Adipose tissue (tissue), 3 donors: ENCODE results near the gene AFG3L2. TPM values are rescaled to one million over a fixed set of nuclear protein-coding genes. Genes with fewer than 3 reads are reported as not detected.
"Not testable (repeated sequence)": the region's sequence is repeated elsewhere in the genome, so short reads cannot be mapped to it uniquely, and the experiment has no call there.

ENCODE experiments used
- H3K27ac ChIP-seq: one replicate; pipeline ENCODE4 v1.5.1; 2013; ENCODE audit warnings: low read depth, low read length
- WGBS, 3 donors: extraction: QIAGEN DNeasy Blood & Tissue Kit; methylation state at CpG; one replicate each; pipeline ENCODE4 v1.1.7; 2013; 5-methylcytosine and 5-hydroxymethylcytosine counted together
- polyA plus RNA-seq, 3 donors: library from polyadenylated mRNA; stranded (reverse); fragments of 200-250 nt; gene quantifications; one replicate each; pipeline ENCODE4 v1.2.3, GENCODE V29; 2013
- donor health status: healthy with polysubstance abuse.
- donor health status: Bipolar disorder and iron deficiency.
- donor health status: healthy.

AFG3L2 gene
- polyA plus RNA-seq, 3 donors: 16.9 to 36.5 (median 28.2) TPM

DNA sequence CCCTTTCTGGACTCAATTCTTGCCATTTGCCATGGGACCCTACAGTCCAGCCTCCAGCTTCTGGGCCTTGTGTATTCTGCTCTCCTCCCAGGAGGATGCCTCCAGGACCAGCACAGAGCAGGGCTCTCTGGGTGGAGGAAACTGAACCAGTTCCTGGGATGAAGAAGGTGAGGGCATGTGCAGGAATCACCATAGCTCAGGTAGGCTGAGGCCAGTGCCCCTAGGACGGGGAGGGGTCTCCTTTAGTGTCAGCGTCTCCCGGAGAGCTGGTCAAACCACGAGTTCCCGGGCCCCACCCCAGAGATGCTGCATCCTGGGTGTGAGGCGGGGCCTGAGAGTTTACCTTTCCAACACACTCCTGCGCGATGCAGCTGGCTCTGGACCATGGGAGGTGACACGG is 24.9 kb upstream of the AFG3L2 start:
- H3K27ac ChIP-seq: no peak overlapping the region
- 66 to 85% (median 76%) methylated on average over 9 of the region's 9 CpGs for WGBS, 3 donors

DNA sequence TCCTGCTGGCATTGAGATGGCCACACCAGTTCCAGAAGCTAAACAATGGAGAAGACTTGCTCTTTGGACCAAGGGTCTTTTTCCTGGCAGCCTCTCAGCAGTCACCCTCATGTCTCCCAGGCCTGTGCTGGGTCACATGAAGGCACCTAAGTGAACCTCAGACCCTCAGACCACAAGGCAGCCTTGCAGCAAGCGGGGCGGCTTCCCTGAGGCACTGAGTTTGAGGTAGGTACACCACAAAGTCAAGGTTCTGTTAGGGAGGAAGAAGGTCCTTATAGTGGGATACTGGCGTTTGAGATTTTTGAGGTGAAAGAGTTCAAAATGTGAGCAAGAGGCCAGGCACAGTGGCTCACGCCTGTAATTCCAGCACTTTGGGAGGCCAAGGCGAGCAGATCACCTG is 22.2 kb upstream of the AFG3L2 start:
- no peak overlapping the region for H3K27ac ChIP-seq
- 94 to 97% (median 94%) methylated on average over 5 of the region's 5 CpGs for WGBS, 3 donors

DNA sequence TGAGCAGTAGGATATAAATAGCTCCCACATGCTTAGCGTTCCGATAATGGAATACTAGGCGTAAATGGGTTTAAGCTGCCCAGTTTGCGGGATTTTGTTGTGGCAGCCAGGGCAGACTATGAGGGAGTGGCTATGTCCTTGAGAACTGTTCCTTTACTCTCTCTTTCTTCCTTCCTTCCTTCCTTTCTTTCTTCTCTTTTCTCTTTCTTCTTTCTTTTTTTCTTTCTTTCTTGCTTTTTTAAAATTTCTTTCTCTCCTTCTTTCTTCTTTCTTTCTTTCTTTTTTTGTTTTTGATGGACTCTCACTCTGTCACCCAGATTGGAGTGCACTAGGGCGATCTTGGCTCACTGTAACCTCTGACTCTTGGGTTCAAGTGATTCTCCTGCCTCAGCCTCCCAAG is 21.6 kb upstream of the AFG3L2 start:
- 67 to 80% (median 68%) methylated on average over 5 of the region's 5 CpGs for WGBS, 3 donors
- no peak overlapping the region for H3K27ac ChIP-seq

DNA sequence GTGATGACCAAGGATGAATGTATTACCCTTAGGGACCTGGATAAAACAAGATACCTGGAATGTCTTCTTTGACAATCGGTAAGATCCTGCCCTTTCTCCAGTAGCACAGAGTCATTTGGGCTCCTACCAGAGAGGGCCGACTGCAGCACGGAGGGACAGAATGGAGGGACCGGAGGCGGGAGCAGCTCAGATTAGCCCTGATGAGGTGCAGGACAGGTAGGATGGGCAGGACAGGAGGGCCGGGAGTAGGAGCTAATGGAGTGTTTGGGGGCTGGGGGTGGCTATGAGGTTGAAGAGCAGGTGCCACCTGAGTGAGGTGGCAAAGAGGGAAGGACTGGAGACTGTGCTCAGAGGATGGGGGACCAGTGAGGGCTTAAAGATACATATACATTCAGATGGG is 20.8 kb upstream of the AFG3L2 start:
- H3K27ac ChIP-seq: no peak overlapping the region
- WGBS, 3 donors: 76 to 97% (median 92%) methylated on average over 6 of the region's 6 CpGs

DNA sequence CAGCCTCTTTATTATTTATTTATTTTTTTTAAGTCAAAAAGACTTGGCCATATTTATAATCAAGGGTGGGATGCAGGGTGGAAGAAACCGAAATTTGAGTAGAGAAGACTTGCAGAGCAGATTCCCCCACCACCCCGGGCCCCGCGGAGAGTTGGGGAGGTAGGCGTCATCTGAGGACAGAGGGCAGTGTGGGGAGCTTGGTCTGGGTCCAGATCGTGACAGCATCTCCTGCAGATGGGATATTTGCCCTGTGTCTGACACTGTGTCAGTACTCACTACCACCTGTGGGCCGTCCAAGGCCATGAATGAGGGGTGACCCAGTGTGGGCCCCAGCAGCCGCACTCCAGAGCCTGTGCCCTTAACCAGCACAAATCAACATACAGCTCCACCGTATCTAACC is 20.2 kb upstream of the AFG3L2 start:
- no peak overlapping the region for H3K27ac ChIP-seq
- WGBS, 3 donors: 81 to 92% (median 90%) methylated on average over 9 of the region's 9 CpGs

DNA sequence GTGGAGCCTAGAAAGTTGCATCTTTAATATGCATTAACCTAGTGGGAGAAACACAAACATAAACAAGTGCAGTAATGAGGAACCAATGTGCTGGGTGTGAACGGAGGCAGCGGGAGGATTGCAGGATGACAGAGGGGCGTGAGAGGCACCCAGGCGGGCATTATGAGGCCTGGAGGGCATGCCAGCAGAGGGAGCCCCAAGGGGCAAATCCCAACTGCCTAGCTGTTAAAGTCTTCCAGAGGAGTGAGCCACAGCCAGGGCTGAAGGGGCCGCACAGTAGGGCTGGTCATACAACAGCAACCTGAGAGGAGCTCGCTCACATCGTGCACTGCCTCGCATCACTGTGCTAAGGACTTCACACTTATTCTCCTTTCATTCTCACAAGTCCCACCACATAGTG is 17.4 kb upstream of the AFG3L2 start:
- WGBS, 3 donors: 55 to 63% (median 60%) methylated on average over 8 of the region's 8 CpGs
- no peak overlapping the region for H3K27ac ChIP-seq

DNA sequence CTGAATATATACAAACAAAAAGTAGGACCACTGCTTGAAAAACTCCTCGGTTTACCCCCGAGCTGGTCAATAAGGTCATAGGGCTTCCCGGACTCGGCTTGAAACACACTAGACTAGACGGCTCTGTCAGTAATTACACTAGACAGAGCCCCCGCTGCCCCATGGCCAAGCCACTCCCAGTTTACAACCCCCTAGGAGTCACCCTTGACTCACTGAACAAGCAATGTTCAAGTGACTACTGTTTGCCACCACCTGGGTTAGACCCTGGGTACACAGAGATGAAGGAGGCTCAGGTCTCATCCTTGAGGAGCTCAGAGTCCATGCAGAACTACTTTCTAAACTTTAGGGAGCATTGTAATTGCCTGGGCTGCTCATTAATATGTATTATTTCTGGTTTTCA is 17.0 kb upstream of the AFG3L2 start:
- H3K27ac ChIP-seq: no peak overlapping the region
- 63 to 84% (median 76%) methylated on average over 6 of the region's 6 CpGs for WGBS, 3 donors

DNA sequence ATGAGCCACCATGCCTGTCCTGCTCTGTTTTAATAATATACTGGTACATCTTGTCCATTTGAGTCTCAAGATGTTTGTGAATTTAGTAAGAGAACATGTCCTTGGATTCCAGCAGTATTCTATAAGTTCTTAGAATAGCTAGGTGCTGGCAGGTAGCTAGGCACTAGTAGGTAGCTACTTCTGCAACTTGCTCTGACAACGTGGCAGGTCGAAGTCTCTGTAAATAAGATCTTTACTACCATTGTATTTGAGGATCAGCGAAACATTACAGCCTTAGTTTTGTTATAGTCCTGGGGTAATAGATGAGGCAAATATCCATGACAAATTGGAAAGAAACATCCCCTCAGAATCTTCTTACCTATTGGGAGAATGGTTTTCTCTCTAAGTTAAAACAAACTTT is 16.5 kb upstream of the AFG3L2 start:
- 62 to 93% (median 89%) methylated on average over 3 of the region's 3 CpGs for WGBS, 3 donors

DNA sequence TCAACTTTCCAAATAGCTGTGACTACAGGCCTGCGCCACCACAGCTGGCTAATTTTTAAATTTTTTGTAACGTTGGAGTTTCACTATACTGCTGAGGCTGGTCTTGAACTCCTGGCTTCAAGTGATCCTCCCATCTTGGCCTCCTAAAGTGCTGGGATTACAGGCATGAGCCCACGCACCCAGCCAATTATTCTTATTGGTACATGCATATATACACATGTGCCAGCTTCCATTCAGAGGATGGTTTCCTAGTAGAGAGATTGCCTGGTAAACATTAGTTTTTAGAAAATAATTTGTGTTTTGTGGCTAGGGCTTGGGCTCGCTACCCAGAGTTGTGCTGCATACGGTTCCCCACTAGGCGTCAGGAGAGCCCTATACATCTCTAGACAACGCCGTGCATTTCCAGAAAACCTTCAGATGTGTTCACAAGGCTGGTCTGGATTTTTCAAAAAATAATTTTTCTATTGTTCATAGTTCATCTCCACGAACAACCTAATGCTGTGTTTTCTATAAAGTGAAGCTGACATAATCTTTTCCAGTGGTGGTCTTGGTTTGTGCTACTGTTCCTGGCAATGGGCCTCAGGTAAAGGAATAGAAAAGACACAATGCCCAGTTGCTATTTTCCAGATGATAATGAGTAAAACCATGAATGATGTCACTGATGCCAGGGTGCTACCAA is 14.6 kb upstream of the AFG3L2 start:
- H3K27ac ChIP-seq: no peak overlapping the region
- 11 to 13% (median 12%) methylated on average over 9 of the region's 9 CpGs for WGBS, 3 donors

More for the DNA sequence above, 16.5 kb upstream of the AFG3L2 start:
- no peak overlapping the region for H3K27ac ChIP-seq

DNA sequence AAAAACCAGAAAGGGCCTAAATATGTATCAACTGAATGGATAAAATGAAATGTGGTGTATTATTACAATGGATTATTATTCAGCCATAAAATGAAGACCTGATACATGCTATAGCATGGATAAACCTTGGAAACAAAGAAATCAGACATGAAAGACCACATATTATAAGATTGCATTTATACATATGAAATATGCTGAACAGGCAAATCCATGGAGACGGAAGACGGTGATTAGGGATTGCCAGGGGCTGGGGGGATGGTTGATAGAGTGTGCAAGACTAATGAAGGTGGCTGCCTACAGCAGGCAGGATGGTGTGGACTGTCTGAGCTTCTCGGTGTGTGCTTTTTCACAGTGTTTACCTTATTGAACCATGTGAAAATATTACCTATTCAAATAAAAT is 11.4 kb upstream of the AFG3L2 start:
- no peak overlapping the region for H3K27ac ChIP-seq
- 72 to 86% (median 83%) methylated on average over 3 of the region's 3 CpGs for WGBS, 3 donors

DNA sequence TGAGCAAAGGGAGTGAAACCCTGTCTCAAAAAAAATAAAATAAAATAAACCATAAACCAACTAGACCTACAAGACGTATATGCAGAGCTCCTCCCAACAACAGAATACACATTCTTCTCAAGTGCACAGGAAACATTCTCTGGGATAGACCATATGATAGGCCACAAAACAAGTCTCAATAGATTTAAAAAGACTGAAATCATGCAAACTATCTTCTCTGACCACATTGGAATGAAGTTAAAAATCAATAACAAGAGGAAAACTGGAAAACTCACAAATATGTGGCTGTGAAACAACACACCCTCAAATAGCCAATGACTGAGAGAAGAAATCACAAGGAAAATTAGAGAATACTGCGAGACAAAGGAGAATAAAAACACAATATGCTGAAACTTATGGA is 7.2 kb upstream of the AFG3L2 start:
- no peak overlapping the region for H3K27ac ChIP-seq
- WGBS, 3 donors: 74 to 85% (median 82%) methylated on average over 2 of the region's 2 CpGs

DNA sequence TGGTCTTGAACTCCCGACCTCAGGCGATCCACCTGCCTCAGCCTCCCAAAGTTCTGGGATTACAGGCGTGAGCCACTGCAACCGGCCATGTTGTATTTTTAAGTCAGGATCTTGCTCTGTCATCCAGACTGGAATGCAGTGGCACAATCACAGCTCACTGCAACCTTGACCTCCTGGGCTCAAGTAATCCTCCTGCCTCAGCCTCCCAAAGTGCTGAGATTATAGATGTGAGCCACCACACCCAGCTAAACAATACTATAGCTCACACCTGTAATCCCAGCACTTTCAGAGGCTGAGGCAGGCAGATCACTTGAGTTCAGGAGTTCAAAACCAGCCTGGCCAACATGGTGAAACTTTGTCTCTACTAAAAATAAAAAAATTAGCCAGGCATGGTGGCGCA is 6.7 kb upstream of the AFG3L2 start:
- WGBS, 3 donors: 81 to 98% (median 94%) methylated on average over 5 of the region's 5 CpGs

DNA sequence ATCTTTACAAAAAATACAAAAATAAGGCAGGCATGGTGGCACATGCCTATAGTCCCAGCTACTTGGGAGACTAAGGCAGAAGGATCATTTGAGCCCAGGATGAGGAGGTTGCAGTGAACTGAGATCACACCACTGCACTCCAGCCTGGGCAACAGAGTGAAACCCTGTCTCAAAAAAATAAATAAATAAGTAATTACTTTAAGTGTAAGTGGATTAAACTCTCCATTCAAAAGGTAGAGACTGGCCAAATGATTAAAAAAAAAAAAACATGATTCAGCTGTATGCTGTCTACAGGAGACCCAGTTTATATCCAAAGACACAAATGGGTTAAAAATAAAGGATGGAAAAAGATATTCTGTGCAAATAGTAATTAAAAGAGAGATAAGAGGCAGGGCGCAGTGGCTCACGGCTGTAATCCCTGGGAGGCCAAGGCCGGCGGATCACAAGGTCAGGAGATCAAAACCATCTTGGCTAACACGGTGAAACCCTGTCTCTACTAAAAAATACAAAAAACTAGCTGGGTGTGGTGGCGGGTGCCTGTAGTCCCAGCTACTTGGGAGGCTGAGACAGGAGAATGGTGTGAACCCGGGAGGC is 5.3 kb upstream of the AFG3L2 start:
- H3K27ac ChIP-seq: not testable (repeated sequence)
- WGBS, 3 donors: 58 to 92% (median 89%) methylated on average over 5 to 7 of the region's 7 CpGs

More for the DNA sequence above, 6.7 kb upstream of the AFG3L2 start:
- H3K27ac ChIP-seq: not testable (repeated sequence)

DNA sequence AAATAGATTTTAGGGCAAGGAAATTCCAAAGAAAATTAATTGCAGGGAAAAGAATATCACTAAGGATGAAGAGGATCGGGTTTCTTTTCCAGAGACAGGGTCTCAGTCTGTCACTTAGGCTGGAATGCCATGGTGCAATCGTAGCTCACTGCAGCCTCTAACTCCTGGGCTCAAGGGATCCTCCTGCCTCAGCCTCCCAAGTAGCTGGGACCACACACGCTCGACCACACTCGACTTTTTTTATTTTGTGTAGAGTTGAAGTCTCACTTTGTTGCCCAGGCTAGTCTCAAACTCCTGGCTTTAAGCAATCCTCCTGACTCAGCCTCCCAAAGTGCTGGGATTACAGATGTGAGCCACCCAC is 1.2 kb upstream of the AFG3L2 start:
- H3K27ac ChIP-seq: not testable (repeated sequence)
- WGBS, 3 donors: 61 to 88% (median 82%) methylated on average over 5 of the region's 5 CpGs

DNA sequence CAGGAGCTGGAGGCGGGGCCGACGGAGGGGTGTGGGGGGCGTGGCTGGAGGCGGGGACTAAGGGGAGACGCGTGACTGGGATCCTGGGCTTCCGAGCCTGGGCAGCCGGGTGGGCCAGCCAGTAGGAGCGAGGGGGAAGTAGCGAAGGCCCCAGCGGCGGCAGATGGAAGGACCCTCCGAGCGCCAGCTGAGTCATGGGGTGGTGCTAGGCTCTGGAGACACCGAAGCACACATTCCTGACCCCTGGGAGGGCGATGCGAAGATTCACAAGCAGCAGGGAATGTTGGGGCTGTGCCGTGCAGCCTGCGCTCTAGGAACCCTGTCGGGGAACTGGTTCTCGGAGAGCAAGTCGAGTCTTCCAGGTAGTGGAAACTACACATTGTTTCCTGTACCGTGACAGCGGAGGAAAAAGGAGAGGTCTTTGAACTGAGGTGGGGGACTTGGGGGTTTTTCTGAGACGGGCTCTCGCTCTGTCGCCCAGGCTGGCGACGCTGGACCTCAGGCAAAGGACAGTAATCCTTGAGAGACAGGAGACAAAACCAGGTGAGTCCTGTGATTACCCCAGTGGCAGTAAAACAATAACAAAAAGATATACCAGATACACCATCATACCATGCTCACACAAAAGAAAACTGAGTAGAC is 650 bp upstream of the AFG3L2 start:
- WGBS, 3 donors: 1 to 2% (median 1%) methylated on average over 29 to 30 of the region's 30 CpGs
- no peak overlapping the region for H3K27ac ChIP-seq

DNA sequence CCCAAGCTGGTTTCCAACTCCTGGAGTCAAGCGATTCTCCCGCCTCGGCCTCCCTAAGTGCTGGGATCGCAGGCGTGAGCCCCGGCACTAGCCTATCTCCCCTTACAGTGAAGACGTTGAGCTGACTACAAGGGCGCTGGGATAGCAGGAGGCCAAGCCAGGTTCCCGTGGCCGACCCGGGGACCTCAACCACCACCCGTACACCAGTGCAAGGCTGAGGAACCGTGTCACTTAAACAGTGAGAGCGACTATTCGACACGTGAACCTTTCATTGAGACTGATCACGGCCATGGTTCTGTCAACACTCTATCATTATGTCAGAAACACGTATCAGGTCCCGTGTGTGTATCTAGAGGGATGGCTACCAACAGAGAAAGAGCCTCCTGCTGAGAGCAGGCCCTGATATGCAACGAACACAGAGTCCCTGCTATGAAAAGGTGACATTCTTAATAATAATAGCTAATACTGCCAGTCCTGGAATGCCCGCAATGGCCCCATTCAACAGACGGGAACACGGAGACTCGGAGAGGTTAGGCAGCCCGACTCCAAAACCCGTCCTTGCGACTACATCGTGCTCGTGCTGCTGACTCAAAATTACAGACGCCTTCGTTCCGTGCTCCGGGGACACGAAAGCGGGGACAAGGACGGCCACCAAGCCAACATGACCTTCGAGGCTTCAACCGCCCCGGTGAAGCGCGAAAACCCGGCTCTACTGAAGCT is 833 bp downstream of the AFG3L2 start:
- H3K27ac ChIP-seq: peak overlapping the region; percentile 94
- 6 to 21% (median 17%) methylated on average over 42 of the region's 42 CpGs for WGBS, 3 donors

DNA sequence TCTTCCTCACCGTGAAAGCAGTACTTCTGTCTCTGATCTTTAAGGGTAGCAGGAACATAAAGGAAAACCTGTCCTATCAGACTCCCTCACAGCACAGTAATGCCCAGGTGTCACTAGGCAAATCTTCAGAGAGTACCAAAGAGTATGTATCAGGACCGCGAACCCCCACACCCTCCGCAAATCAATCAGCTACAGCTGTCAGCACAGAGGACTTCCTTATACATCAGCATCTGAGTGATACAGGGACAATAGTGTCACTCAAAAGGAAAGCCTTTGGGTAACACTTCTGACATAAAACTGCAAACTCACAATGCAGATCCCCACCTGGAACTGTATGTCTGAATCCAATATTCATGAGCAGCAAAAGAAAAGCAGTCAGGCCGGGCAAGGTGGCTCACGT is 2.6 kb downstream of the AFG3L2 start:
- 75 to 95% (median 95%) methylated on average over 6 of the region's 6 CpGs for WGBS, 3 donors
- H3K27ac ChIP-seq: no peak overlapping the region

DNA sequence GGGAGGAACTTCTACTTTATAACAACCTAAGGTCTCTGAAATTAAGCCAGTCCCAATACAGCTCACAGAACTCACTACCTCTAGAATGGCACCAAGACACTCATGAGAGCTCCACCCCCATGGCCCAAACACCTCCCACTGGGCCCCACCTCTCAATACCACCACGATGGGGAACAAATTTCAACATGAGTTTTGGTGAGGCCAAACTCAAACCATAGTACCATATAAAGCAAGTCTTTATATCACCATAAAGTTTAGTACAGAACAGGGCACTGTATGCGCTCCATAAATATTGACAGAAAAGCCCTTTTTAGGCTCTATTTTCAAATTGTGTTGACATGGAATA is 3.3 kb downstream of the AFG3L2 start:
- 61 to 63% (median 62%) methylated on average over 2 of the region's 2 CpGs for WGBS, 3 donors
- H3K27ac ChIP-seq: no peak overlapping the region

DNA sequence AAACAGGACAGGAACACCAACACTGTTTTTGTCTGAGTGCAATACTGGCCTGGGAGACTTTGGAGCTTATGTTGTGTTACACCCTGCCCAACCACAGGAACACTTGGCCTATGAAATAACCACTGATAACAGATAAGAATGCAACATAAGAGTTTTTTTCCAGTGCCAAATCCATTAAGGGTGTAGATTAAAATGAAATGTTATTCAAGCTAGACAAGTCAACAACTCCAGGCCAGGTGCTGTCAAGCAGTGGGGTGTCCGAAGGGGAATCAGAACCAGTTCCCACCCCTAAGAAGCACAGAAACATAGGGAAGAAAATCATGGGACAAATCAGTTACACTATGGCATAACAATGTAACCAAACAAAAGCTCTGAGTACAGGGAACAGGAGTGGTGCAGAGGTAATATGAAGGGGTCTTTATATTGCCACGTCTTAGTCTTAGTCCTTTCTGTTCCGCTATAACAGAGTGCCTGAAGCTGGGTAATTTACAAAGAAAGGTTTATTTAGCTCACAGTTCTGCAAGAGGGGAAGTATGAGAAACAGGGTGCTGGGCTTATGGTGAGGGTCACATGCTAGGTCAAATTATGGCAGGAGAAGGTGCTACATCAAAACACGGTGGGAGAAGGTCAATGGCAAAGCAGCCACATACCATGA is 3.8 kb downstream of the AFG3L2 start:
- WGBS, 3 donors: 51 to 79% (median 71%) methylated on average over 4 of the region's 4 CpGs
- no peak overlapping the region for H3K27ac ChIP-seq
